ENCODE measurements around the gene C17orf107. TPM values are rescaled to one million over a fixed set of nuclear protein-coding genes. Genes with fewer than 3 reads are reported as not detected.

C17orf107 gene
- total RNA-seq, 1 experiment from 2014 or later: 1.7 TPM

GRCh38 chr17:4870855-4871254 is 28.5 kb upstream of the C17orf107 start:
- intact Hi-C loops (cut with micrococcal nuclease): no loop called here
- ChIA-PET RAD21 (ENCODE audit: low non-redundant PET in 1 of 2, low total read pairs in 2 of 2, uncharacterized antibody in 2 of 2, unreplicated experiment in 2 of 2) (no interaction called here), CTCF (no interaction called here), POLR2A (interaction anchor here (0.7 to 1.0 kb wide), 2 partner anchors 13 to 80 kb away, joined by 3 to 4 read pairs; no protein-coding TSS in a partner anchor)
- Histone ChIP-seq H3K27ac (ENCODE audit: low read depth, low read length) (no peak overlapping the region), H3K9me3 (ENCODE audit: control insufficient read depth in 1 of 2, insufficient read depth in 1 of 2, low read depth in 1 of 2, low read length in 2 of 2) (no peaks in the 10 kb centered on the region), H3K4me2 (ENCODE audit: low read length) (no peak overlapping the region), H3K9ac (ENCODE audit: low read length) (no peak overlapping the region), H3K36me3 (ENCODE audit: control insufficient read depth in 1 of 2, insufficient read depth in 2 of 2, low read length in 2 of 2) (0 out of 4 replicates have a peak, but pooled peaks cover 0 to 4% of the 10 kb centered on the region in 2 experiments), H2AFZ (ENCODE audit: low read depth, low read length, poor library complexity, severe bottlenecking) (no peak overlapping the region), H3K79me2 (ENCODE audit: insufficient read depth, low read length) (peaks cover 11% of the 10 kb centered on the region), H4K20me1 (ENCODE audit: insufficient read depth) (no peaks in the 10 kb centered on the region), H3K27me3 (ENCODE audit: insufficient read depth, low read length) (no peaks in the 10 kb centered on the region), H3K4me1 (ENCODE audit: control insufficient read depth in 1 of 2, insufficient read depth in 2 of 2, low read length in 2 of 2) (no peaks in the 10 kb centered on the region), H3K4me3 (replicated peaks in 1 of 2; ENCODE audit: low read depth in 1 of 2, low read length in 2 of 2) (no peak overlapping the region), H3K9me2 (ENCODE audit: insufficient read depth) (no peaks in the 10 kb centered on the region)
- ATAC-seq (no peak), DNase-seq (ENCODE audit: low read depth, low spot score) (no peak)
- BruUV-seq (replicated peaks): no TSS peak
- TF ChIP-seq SRF (IDR thresholded peaks at IDR 0.05; ENCODE audit: low read depth) (no peak), FOSL1 (IDR thresholded peaks at IDR 0.05; ENCODE audit: low read depth) (no peak), YY1 (IDR thresholded peaks at IDR 0.05; ENCODE audit: extremely low read depth, insufficient replicate concordance, low read depth, low read length) (no peak), ZFX (IDR thresholded peaks at IDR 0.05) (no peak), EZH2phosphoT487 (IDR thresholded peaks at IDR 0.05; ENCODE audit: borderline replicate concordance) (no peak), ZNF274 (IDR thresholded peaks at IDR 0.05; ENCODE audit: low read depth, low read length) (no peak), TCF7L2 (IDR thresholded peaks at IDR 0.05; ENCODE audit: borderline replicate concordance, extremely low read depth, insufficient read depth, insufficient read length) (no peak)

GRCh38 chr17:4872786-4873185 is 26.6 kb upstream of the C17orf107 start:
- CTCF ChIA-PET: no interaction called here
- intact Hi-C loops (cut with micrococcal nuclease): no loop called here
- POLR2A ChIA-PET: no interaction called here
- no peak for TF ChIP-seq ZNF274 (IDR thresholded peaks at IDR 0.05; ENCODE audit: low read depth, low read length)
- no peak for TF ChIP-seq TCF7L2 (IDR thresholded peaks at IDR 0.05; ENCODE audit: borderline replicate concordance, extremely low read depth, insufficient read depth, insufficient read length)
- no peak for TF ChIP-seq ZFX (IDR thresholded peaks at IDR 0.05)
- TF ChIP-seq SIN3A (IDR thresholded peaks at IDR 0.05; ENCODE audit: low read depth): no peak
- no peak for TF ChIP-seq POLR2A (IDR thresholded peaks at IDR 0.05; ENCODE audit: borderline replicate concordance, extremely low read depth, insufficient read depth, insufficient read length)
- TF ChIP-seq REST (IDR thresholded peaks at IDR 0.05; ENCODE audit: low read depth): no peak
- TF ChIP-seq ZBTB33 (IDR thresholded peaks at IDR 0.05; ENCODE audit: extremely low read depth, insufficient replicate concordance, low read length): no peak
- TF ChIP-seq YY1 (IDR thresholded peaks at IDR 0.05; ENCODE audit: extremely low read depth, insufficient replicate concordance, low read depth, low read length): no peak
- TF ChIP-seq CEBPB (IDR thresholded peaks at IDR 0.05; ENCODE audit: low read depth): no peak
- no peak for TF ChIP-seq CBX3 (IDR thresholded peaks at IDR 0.05; ENCODE audit: low read depth)
- no peak for TF ChIP-seq SRF (IDR thresholded peaks at IDR 0.05; ENCODE audit: low read depth)
- no peak for TF ChIP-seq ATF3 (IDR thresholded peaks at IDR 0.05)

More at GRCh38 chr17:4872786-4873185, 26.6 kb upstream of the C17orf107 start:
- Histone ChIP-seq H3K36me3 (ENCODE audit: control insufficient read depth in 1 of 2, insufficient read depth in 2 of 2, low read length in 2 of 2) (0 out of 4 replicates have a peak, but pooled peaks cover 0 to 4% of the 10 kb centered on the region in 2 experiments), H3K27ac (ENCODE audit: low read depth, low read length) (no peak overlapping the region), H4K20me1 (ENCODE audit: insufficient read depth) (no peaks in the 10 kb centered on the region), H3K79me2 (ENCODE audit: insufficient read depth, low read length) (peaks cover 14% of the 10 kb centered on the region), H3K4me3 (replicated peaks in 1 of 2; ENCODE audit: low read depth in 1 of 2, low read length in 2 of 2) (no peak overlapping the region), H3K4me2 (ENCODE audit: low read length) (no peak overlapping the region), H3K4me1 (ENCODE audit: control insufficient read depth in 1 of 2, insufficient read depth in 2 of 2, low read length in 2 of 2) (no peaks in the 10 kb centered on the region), H2AFZ (ENCODE audit: low read depth, low read length, poor library complexity, severe bottlenecking) (no peak overlapping the region), H3K9ac (ENCODE audit: low read length) (no peak overlapping the region), H3K9me3 (ENCODE audit: control insufficient read depth in 1 of 2, insufficient read depth in 1 of 2, low read depth in 1 of 2, low read length in 2 of 2) (no peaks in the 10 kb centered on the region), H3K27me3 (ENCODE audit: insufficient read depth, low read length) (no peaks in the 10 kb centered on the region), H3K9me2 (ENCODE audit: insufficient read depth) (no peaks in the 10 kb centered on the region)
- BruUV-seq (replicated peaks): no TSS peak
- DNase-seq (ENCODE audit: low read depth, low spot score): no peak
- ATAC-seq: no peak
- RAD21 ChIA-PET (ENCODE audit: low non-redundant PET in 1 of 2, low total read pairs in 2 of 2, uncharacterized antibody in 2 of 2, unreplicated experiment in 2 of 2): no interaction called here
